ENCODE data around the gene IL17RD.
"Not testable (repeated sequence)": the region's sequence is repeated elsewhere in the genome, so short reads cannot be mapped to it uniquely, and the experiment has no call there.

The IL17RD gene

DNA sequence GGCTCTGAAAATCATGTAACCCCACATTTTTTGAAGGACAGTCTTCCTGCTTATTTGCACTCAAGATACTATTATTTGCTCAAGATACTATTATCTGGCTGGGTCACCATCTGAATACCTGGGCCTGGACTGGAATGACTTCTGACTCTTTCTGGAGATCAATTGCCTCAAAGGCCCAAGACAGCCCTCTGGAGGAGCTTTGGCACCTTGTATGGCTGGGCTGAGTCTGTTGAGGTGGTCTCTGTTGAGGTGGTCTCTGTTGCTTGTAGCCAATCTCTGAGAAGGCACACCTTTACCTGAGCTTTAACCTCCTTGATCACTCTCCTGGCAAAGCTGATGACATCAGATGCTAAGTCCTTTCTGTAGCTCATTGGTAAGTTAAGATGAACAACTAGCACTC, 71.7 kb downstream of the IL17RD start:
- DNase-seq (ENCODE audit: low spot score) = no peak

DNA sequence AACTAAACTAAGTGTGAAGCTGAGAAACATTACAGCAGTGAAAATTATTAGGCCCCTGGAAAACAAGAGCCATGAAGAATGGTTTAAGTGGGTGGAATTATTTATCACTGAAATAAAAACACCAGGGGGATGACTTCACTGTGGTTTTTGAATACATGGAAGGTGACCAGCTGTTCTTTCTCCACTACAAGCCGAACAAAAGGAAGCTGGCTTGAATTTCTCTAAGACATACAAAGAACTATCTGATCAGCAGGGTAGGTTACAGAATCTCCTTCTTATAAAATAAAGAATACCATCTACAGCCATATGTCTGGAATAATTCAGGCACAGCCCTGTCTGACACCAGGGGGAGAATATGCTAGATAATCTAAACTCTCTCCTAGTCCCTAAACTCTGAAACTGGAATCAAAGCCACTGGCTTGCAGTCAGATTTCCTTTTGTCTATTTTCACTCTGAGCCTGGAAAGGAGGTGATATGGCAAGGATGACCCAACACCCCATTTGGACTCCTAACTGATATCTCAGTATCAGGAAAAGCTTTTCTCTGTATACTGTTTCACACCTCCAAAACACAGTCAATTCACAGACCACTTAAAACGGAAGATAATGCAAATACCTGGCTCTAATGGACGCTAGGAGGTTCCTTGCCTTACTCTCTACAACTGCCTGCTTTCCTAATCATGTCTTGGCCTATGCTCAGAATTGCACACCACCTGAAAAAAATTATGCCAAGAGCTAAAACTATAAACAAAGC, 73.5 kb downstream of the IL17RD start:
- no peak for DNase-seq (ENCODE audit: low spot score)

DNA sequence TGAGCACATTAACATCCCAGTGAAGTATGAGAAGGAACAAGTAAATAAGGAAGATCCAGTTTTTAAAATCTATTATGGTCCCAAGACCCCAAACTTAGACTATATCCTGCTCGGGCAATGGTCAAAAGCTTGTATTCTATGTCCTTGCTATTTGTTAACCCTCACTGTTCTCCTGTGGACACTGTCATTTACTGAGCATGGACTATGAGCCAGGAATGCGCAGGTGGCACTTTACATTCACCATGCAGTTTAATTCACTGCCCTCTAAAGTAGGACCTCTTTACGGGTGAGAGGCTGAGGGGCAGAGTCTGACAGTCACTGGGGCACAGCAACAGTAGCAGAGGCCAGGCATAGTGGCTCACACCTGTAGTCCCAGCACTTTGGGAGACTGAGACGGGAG, 76.1 kb downstream of the IL17RD start:
- no peak for DNase-seq (ENCODE audit: low spot score)

DNA sequence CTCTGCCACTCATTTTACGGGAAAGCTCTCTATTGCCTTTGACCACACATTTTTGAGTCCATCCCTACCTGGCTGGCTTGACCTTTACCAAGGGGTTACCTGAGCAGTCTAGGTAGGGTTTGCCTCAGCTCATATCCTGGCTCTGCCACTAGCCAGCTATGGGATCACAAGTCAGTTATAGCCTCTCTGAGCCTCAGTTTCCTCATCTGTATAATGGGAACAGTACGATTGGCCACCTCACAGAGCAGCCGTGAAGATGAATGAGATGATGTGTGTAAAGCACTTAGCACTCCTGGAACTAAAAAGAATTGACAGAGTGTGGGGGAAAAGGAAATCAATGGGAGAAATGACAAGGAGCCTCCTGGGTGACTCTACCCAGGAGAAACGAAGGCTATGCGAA, 76.7 kb downstream of the IL17RD start:
- no peak for DNase-seq (ENCODE audit: low spot score)

DNA sequence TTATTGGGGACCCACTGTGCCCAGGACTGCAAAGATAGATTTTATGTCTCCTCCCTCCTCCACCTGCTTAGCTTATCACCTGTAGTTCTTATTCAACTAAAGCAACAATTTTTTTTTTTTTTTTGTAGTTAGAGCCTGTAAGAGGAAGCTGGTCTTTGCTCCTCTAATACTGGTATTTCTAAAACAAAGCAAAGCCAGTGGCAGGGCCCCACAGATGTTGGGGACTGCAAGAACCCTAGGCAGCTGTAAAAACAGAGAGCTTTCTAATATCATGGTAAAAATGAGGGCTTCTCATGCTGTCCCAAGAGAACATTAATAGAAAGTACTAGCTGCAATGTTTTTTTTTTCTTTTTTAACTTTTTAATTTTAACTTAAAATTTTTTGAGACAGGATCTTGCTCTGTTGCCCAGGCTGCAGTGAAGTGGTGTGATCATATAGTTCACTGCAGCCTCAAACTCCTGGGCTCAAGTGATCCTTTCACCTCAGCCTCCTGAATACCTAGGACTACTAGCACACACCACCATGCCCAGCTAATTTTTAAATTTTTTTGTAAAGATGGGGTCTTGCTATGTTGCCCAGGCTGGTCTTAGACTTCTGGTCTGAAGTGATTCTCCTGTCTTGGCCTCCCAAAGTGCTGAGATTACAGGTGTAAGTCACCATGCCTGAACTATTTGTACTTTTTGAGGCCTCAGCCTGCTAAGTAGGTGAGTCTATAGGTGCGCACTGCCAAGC, 77.6 kb downstream of the IL17RD start:
- DNase-seq (ENCODE audit: low spot score) = no peak

DNA sequence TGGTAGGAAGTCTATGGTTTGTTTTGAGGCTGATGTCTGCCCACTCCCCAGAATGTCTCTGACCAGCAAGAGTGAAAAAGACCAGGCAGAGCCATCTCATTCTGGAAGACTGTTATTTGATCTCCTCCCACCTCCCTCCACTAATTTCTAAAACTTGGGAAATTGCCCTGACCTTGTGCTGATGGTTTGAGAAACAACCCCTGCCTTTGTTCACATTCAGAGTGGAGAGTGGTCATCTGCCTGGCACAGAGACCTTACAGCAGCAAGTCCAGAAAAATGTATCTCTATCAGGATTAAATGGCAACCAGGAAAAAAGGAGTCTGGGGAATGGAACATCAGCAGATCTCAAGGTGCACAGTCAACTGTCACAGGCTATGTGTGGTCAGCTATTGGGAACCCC, 79.0 kb downstream of the IL17RD start:
- DNase-seq (ENCODE audit: low spot score) = no peak

DNA sequence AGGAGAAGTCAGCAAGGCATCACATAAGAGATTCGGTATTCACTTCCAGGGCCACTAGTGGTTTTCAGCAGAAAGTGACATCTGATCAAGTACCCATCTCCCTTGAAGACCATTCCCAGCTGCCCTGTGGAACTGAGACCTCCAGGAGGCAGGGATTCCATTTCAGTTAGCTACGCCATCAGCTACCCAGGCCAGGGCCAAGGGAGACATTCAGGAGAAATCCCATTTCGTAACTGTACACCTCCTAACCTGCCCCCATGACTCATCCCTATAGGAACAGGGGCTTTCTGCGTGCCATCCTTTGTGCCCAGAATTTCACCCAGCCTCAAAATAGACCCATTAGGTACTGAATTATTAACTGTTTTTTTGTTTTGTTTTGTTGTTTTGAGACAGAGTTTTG, 79.9 kb downstream of the IL17RD start:
- DNase-seq (ENCODE audit: low spot score) = no peak

DNA sequence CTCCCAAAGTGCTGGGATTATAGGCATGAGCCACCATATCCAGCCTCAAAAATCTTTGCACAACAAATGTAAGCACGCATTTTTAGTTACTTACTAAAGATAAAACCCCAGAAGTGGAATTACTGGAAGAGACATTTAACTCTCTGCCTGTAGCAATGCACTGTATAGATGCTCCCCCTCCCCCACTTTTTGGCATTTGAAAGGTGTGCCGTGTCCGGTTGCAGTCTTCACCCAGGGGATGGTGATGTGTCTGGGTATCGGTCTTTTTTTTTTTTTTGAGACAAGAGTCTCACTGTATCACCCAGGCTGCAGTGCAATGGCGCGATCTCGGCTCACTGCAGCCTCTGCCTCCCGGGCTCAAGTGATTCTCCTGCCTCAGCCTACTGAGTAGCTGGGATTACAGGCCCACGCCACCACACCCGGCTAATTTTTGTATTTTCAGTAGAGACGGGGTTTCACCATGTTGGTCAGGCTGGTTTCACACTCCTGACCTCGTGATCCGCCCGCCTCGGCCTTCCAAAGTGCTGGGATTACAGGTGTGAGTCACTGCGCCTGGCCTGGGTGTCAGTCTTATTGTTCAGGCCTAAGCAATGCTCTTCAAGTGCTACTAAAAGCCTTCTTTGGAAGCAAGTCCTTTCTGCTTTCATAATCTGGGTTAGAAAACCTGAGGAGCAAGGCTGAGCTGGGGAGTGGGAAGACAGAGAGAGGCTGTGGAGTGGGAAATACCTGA, 81.7 kb downstream of the IL17RD start:
- not testable (repeated sequence) for DNase-seq (ENCODE audit: low spot score)

DNA sequence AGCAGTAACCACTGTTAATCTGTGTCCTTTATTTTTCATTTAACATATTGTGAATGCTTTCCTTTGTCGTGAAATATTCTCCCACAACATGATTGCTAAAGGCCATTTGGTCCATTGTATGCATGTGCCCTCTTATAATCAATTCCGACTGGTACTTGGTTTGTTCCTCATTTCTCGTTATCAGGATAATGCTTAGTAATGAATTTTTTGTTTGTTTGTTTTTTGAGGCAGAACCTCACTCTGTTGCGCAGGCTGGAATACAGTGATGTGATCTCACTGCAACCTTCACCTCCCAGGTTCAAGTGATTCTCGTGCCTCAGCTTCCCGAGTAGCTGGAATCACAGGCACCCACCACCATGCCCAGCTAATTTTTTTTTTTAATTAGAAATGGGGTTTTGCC, 82.7 kb downstream of the IL17RD start:
- no peak for DNase-seq (ENCODE audit: low spot score)

DNA sequence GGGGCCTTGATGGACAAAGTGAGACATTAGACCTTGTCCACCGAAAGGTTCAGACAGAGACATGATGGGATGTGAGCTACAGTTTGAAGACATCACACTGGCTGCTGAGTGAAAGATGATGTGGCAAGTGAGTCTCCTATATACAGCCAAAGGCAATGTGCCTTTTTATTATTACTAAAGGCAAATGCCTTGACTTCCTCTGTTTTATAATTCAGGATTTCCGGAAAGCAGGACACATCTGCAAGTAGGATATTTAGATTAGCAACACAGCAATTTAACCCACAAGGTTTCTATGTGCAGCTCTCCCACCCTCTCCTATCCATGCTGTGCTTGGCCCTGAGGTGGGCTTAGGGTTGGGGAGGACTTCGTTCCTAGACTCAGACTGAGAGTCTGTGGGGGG, 84.0 kb downstream of the IL17RD start:
- no peak for DNase-seq (ENCODE audit: low spot score)

DNA sequence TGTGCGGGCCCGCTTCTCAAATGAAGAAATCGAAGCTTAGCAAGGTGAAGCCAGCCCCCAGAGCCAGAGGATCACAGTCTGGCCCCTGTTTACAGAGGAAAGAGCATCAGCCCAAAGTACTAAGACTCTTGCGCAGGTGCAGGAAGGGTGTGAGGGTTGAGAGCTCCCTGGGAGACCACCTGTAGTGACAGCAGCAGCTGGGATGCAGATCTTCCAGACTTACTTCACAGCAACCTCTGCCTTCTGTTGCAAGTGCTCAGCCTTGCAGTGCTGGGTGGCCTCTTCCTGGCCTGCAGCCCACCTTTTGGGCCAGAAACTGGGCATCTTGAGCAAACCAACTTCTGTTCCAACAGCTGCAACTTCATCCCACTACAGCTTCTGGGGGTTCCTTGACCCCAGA, 85.0 kb downstream of the IL17RD start:
- DNase-seq (ENCODE audit: low spot score) = no peak

DNA sequence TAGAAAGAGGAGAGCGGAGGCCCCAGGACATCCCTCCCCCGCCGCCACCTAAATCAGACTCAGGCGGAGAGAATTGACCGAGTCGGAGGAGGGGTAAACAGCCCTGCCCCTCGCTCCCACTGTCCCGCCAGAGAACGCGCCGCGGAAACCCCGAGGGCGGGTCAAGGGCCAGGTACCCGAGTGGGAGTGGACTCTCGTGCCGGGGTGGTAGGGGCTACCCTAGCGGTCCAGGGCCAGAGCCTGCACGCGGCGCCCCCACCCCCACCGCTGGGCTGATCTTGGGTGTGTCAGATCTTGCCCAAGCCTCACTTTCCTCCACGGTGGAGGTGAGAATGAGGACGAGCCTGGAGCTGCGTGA, 85.7 kb downstream of the IL17RD start:
- no peak for DNase-seq (ENCODE audit: low spot score)

DNA sequence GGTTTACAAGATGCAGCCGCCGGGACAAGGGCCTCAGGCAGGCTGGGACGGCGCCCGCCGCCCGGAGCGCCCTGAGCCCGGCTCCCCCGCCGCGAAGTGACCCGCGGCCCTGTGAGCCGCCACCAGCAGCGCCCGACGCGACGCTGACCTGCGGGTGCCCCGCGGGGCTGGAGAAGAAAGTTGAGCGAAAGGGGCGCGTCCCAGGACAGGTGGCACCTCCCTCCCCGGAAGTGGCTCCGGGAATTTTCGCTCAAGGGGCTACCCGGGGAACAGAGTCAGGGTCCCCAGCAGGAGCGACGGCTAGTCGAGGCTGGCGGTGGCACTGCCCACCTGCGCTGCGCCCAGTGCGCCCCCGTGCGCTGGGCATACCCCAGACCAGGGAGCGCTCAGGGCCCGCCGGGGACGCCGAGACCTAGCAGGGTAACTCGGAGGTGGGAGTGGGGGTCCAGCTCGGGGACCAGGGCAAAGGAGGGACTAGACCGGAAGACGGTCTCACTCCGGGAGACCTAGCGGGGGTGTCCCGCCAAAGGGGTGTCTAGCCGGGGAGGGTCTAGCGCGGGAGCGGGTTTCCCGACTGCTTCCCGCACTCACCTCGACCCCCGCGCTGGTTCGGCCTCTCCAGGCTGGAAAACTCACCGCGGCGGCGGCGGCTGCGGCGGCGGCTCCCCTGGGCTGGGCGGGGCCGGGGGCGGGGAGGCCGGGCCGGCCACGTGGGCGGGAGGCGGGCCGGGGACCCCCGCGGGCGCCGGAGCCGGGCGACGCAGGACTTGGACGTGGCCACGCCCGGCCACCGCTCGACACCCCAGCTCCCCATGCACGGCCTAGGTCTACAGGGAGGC, 86.3 kb downstream of the IL17RD start:
- DNase-seq (ENCODE audit: low spot score) = peak; percentile 84

DNA sequence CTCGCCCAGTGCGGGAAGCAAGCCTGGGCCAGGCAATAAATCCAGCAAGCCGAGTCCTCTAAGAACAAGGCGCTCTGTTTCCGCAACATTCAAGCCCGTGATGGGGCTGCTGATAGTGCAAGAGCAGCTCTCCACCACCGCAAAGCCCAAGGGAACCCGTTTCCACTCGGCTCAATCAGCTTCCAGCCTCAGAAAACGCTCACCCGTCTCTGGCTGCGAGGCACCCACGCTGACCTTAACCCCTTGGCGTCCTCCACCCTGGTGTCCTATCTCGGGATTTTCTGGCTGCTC, 86.9 kb downstream of the IL17RD start:
- no peak for DNase-seq (ENCODE audit: low spot score)

DNA sequence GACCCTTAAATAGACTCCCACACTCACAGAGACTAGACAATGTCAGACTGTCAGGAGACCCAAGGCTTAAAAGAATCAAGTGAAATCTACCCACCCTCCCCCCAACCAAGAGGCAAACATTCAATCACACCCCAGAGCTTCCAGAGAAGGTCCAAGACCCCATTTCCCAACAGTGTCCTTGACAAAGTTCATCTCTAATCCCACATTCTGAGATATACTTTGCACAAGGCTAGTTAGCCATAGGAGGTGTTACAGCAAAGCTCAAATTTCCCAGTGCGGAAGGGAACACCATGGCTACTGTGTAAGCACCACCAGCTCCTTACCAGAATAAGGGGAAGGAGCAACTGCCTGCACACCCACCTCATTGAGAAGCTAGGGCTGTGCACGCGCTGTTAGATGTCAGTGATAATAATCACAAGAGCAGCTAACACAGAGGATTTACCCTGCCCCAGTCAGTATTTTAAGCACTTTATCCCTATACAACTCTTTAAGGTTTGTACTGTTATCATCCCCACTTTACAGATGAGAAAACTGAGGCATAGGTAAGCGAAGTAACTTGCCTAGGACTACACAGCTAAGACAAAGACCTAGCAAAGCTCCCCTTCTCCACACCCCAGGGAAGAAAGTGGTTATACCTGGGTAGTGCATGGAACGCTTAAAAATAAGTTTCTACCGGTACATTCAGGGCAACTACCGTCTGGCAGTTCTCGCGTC, 87.4 kb downstream of the IL17RD start:
- no peak for DNase-seq (ENCODE audit: low spot score)

DNA sequence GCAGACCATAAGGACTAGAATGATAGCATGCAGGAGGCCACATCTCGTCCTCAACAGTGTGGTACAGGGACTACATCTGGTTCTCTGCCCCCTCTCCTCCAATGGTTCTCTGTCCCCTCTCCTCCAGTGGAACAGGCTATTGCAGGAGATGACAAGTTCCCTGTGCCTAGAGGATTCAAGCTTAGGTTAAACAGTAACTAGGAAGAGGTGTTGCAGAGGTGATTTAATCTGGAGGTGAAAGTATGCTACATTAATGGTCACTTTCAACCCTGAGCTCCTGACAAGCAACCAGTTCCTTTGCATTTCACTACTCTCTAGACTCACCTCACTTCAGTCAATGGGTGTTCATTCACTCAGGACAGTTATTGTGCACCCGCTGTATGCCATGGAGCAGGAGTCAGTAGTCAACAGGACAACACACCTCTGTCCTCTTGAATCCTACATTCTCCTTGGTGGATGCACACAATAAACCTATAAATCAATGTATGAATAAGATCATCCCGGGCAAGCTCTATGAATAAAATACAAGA, 88.7 kb downstream of the IL17RD start:
- no peak for DNase-seq (ENCODE audit: low spot score)

DNA sequence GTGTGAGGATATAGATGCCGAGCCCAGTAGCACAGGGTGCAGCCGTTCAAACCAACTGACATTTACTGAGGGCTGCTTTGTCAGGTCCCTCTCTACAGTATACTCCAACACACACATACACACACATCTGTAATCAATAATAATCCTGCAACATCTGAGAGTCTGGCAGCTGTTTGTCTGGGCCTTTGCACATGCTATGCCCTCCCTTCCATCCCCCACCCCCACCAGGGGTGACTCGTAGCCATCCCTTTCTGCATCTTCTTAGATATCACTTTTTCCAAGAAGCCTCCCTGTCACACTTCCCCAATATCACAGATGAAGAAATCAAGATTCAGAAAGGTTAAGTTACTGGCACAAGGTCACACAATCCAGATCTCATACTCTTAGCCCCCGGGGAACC, 91.0 kb downstream of the IL17RD start:
- no peak for DNase-seq (ENCODE audit: low spot score)

DNA sequence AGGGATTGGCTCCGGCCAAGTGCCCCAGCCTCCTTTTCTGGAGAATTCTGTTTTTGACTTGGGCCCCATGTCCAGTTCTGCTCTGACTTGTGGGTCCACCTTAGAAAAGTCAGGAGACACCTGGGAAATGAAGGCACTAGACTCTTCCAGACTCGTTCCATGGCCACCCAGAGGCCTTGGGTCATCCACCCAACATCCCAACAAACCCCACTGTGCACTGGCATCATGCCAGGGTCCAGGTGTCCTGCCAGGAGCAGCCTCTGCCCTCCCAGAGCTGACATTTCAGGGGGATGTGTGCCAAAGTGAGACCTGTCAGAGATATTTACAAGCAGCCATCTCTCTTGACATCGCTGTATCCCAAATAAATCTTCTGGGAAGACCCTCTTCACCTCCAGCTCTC, 91.5 kb downstream of the IL17RD start:
- no peak for DNase-seq (ENCODE audit: low spot score)

DNA sequence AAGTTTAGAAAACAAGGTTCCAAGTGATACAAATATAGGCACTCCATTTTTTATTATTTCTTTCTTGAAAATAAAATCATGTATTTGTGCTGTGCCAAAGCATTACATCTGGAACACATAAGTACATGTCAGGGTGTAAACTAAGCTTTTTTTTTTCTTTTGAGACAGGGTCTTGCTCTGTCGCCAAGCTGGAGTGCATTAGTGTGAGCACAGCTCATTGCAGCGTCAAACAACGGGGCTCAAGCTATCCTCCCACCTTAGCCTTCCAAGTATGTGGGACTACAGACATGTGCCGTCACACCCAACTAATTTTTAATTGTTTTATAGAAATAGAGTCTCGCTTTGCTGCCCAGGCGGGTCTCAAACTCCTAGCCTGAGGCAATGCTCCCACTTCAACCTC, 95.7 kb downstream of the IL17RD start:
- no peak for DNase-seq (ENCODE audit: low spot score)

DNA sequence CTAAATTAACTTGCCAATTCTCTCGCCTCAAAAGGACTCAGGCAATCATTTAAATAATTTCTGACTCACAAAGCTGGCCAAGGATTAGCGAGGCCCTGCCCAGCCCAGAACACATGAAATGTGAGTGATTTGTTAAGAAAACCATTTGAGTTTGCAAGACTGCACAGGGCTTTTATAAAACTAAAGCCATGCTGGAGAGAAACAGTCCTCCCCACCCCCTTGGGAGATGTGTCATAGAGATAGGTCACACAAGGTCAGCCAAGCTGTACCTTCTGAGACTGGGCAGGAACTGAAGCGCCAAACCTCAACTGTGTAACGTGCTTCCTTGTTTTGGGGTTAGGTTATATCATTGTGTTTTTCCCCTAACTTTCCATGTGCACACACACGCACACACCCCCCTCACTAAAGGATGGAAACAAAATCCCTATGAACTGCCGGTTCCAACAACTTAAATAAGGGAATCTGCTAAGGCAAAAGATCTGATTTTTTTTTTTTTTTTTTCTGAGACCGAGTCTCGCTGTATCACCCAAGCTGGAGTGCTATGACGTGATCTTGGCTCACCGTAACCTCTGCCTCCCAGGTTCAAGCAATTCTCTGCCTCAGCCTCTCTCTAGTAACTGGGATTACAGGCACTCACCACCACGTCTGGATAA, 96.6 kb downstream of the IL17RD start:
- no peak for DNase-seq (ENCODE audit: low spot score)

DNA sequence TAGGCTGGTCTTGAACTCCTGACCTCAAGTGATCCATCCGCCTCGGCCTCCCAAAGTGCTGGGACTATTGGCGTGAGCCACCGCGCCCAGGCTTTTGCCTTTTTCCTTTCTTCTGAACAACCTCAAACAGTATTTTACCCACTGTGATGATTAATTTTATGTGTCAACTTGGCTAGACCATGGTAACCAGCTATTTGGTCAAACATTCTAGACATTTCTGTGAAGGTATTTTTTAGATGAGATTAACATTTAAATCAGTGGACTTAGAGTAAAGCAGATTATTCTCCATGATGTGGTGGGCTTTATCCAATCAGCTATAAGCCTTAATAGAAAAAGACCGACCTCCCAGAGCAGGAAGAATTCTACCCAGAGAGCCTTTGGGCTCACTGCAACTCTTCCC, 98.7 kb downstream of the IL17RD start:
- no peak for DNase-seq (ENCODE audit: low spot score)

Data from left forelimb (tissue), 1 donor.